NCI-H82 treated with DMSO at 0.1 percent for 48 hours (cell line): ENCODE measurements around the gene TEDC1.

Experiments
- DNase-seq: peaks from one replicate; lab custom pipeline; 2025; ENCODE audit not compliant: unreplicated experiment; lab: John Stamatoyannopoulos, UW

Gene TEDC1

DNA sequence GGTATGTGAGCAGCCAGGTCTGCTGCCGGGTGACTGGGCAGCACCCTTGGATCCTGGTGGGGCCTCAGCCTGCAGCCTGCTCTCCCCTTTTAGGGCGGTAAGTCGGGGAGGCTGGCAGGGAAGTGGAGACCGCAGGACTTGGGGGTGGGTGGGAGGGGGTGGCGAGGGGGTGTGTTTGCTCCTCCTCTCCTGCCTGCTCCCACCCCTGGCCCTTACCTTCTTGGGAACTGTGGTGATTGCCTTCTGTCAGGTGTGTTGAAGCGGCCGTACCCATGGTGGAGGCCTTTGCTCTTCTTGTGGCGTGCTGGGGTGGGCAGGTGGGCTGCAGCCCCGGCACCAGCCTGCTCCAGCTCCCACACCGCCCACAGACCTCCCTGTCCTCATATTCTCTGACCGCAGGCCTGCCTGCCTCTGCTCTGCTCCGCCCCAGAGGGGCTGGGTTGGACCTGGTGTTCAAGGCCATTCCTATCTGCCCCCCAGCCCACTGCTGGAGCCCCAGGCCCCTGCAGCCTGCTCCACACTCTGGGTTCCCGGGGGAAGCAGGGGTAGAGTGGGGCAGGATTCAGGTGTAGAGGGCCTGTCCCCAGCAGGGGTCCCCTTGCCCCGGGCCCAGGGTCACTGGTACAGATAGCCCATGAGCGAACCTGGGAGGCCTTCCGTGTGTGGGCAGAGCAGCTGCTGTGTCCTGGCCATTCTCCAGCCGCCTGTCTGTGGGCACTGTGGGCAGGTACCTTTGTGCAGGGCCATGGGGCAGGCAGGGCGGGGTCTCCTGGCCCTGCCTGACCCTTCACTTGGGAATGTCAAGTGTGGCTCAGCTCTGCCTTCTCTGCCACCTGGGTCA, 5.2 kb downstream of the TEDC1 start:
- no peak for DNase-seq

GRCh38 chr14:105496831-105497591, 6.0 kb downstream of the TEDC1 start:
- no peak for DNase-seq

DNA sequence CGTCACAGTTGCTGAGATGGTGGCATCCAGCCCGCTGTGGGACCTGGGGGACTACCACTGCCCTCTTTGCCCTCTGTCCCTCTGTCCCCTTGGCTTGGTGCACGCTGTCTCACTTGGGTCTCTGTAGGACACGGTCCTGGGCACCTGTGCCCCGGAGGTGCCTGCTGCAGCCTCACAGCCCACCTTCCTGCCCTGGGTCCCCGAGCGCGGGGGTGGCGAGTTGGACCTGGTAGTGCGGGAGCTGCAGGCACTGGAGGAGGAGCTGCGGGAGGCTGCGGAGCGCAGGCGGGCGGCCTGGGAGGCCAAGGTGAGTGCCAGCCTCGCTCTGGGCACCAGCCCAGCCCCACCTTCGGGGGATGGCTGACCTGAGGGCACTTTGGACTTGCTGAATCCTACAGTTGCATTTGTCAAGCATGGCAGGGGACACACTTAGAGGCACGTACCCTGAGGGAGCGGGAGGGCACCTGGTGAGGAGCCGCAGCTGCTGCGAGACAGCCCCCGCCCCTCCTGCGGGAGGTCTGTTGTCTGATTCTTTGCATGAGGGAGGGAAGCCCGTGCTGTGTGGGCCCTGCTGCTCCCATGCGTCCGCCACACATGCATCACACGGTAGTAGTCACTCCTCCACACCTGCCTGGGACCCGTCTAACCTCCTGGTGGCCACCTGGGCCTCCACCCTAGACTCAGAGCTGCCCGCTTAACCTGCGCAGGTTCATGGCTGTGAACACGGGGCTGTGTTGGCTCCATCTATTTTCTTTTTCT, 6.8 kb downstream of the TEDC1 start:
- no peak for DNase-seq

DNA sequence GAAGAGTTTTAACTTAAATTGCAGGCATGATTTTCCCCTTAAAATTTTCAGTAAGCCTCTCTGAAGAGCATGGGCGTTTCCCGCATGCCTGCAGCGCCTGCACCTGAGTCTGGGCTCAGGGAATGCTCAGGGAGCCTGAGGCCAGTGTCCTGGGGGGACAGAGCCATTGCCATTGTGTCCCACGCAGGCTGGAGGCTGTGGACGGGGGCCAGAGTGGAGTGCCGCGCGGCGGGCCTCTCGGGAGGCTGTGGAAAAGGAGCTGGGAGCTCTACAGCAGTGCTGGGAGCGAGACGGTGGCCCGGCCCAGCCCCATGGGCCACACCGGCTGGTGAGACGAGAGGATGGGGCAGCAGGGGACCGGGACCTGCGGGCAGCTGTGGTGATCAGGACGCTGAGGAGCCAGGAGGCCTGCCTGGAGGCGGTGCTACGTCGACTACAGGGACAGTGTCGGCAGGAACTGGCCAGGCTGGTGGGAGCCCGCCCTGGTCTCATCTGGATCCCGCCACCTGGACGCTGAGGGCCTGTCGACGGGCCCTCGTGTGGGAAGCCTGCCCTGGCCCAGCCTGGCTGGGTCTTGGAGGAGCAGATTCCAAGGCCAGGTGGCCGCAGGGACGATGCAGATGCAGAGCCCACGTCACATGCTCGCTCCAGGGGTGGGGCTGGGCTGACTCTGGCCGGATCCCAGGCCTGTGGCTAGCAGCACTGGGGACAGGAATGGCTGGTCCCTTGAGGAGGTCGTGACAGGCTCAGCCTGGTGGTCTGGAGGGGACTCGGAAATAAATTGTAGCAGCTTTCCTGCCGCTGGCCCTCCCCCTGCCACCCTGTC, 7.6 kb downstream of the TEDC1 start:
- DNase-seq = no peak

- no peak for DNase-seq
Observed at GRCh38 chr14:105499256-105500035, 8.4 kb downstream of the TEDC1 start.

- DNase-seq = no peak
Observed at GRCh38 chr14:105500036-105500725, 9.1 kb downstream of the TEDC1 start.

GRCh38 chr14:105500726-105501101, 9.7 kb downstream of the TEDC1 start:
- no peak for DNase-seq

DNA sequence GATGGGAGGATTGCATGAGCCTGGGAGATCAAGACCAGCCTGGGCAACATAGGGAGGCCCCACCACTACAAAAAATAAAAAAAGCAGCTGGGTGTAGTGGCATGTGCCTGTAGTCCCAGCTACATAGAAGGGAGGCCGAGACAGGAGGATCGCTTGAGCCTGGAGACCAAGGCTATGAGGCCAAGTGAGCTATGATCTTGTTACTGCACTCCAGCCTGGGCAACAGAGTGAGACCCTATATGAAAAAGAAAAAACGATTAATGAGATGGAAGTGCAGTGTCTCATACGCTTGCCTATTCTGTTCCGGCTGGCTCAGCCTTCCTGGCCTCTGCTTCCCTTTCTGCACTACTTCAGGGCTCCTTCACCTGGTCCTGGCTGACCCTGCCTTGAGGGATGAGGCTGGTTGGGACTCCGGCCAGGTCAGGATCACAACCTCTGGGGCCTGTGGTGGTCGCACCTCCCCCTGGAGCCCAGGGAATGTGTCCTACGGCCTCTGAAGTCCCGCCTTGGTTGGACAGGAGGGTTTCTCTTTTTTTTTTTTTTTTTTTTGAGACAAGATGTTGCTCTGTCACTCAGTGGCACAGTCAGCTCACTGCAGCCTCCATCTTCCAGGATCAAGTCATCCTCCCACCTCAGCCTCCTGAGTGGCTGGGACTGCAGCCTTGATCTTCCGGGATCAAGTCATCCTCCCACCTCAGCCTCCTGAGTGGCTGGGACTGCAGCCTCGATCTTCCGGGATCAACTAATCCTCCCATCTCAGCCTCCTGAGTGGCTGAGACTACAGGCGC, 10.7 kb downstream of the TEDC1 start:
- no peak for DNase-seq

GRCh38 chr14:105502446-105503295, 11.6 kb downstream of the TEDC1 start:
- no peak for DNase-seq

DNA sequence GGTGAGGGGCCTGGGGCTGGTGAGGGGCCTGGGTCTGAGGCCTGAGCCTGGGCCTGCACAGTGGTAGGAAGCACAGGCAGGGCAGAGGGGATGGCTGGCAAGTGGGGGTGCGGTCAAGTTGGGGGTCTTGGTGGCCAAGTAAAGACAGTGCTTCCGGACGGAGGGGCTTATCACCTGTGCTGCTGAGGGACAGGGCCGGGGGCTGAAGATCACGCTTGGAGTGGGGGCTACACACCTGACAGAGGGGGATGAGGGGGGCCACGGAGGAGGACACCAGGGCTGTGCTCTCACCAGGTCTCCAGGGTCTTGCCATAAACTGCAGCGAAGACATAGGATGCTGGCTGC, 12.2 kb downstream of the TEDC1 start:
- DNase-seq = no peak

DNA sequence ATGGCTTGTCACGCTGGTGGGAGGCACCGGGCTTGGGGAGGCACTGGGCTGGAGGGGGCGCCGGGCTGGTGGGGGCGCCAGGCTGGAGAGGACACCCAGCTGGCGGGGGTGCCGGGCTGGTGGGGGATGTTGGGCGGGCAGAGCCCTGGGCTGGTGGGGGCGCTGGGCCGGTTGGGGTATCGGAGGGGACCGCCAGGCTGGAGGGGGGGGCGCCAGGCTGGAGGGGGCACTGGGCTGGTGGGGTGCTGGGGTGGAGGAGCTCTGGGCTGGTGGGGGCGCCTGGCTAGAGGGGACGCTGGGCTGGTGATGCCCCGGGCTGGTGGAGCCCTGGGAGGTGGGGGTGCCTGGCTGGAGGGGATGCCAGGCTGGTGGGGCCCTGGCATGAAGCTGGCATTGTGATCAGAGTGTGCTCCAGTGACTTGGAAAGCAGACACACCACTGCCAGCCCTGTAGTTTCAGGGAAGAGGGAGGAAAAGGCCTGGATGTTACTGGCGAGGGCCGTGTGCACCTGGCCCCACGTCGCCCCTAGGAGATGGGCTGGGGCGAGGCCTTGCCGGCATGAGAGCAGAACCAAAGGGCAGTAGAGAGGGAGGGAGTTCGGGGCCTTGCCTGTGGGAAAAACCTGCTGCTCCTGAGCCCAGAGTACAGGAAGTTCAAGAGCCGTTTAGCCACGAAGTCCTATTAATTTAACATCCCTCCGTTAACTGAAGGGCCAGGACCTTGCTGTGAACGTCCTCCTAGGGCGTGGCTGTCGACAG, 13.1 kb downstream of the TEDC1 start:
- no peak for DNase-seq

- DNase-seq = no peak
Observed at GRCh38 chr14:105505101-105505500, 14.1 kb downstream of the TEDC1 start.

DNA sequence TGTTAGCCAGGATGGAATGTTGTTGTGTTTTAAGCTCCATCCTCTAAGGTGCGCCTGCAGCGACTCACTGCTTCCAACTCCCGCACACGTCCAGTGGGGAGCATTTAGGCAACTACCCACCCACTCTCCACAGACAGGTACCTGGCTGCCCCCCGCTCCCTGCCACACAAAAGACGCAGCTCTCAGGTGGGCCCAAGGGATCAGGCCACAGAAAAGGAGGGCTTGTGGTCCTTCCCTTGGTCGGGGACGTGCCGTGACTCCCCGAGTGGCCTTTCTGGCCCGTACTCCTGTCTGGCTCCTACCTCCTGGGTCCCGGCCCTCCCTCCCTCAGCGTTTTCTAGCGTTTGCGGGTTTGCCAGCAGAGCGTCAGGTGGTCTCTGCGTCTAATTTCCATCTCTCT, 16.2 kb downstream of the TEDC1 start:
- no peak for DNase-seq

GRCh38 chr14:105508069-105508468, 17.0 kb downstream of the TEDC1 start:
- no peak for DNase-seq

GRCh38 chr14:105508601-105509000, 17.6 kb downstream of the TEDC1 start:
- no peak for DNase-seq

DNA sequence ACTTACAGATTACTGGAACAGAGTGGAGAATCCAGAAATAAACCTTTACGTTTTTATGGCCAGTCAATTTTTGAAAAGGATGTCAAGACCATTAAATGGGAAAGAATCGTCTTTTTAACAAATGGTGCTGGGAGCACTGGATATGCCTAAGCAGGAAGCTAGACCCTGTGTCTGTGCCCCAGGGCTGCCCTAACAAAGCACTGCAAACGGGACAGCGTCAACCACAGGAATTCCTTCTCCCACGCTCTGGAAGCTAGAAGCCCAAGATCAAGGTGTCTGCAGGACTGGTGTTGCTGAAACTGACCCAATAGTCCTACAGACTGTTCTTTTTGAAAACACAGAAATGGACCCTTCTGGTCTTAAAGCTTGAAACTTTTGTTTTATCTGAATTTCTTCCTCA, 26.1 kb downstream of the TEDC1 start:
- no peak for DNase-seq
